ENCODE data around the gene RSPRY1. TPM values are rescaled to one million over a fixed set of nuclear protein-coding genes. Genes with fewer than 3 reads are reported as not detected.

The RSPRY1 gene
- total RNA-seq, 4 donors from 2014 or later = 27.9 to 77.7 (median 53.2) TPM

- intact Hi-C loops (cut with DNase I; ENCODE audit: low total_unique reads) = no loop called here
- H3K9me3 ChIP-seq = no peaks in the 10 kb centered on the region
- no peaks in the 10 kb centered on the region for H3K4me1 ChIP-seq
- H3K4me3 ChIP-seq = peak overlapping the region; percentile 68 to 91
- peak in 1 of 2 donors; percentile 36 for DNase-seq
- peak overlapping the region; percentile 84 to 87 for H3K27ac ChIP-seq
- no peaks in the 10 kb centered on the region for H3K27me3 ChIP-seq
- TF ChIP-seq CTCF (IDR thresholded peaks at IDR 0.05) (no peak), POLR2A (IDR thresholded peaks at IDR 0.05) (no peak)
- H3K36me3 ChIP-seq = no peaks in the 10 kb centered on the region
Observed at GRCh38 chr16:57245472-57246113, 59.5 kb downstream of the RSPRY1 start.

- H3K4me3 ChIP-seq = no peak overlapping the region
- no peak for TF ChIP-seq POLR2A (IDR thresholded peaks at IDR 0.05)
- no peak overlapping the region for H3K27ac ChIP-seq
- no peaks in the 10 kb centered on the region for H3K27me3 ChIP-seq
- no peaks in the 10 kb centered on the region for H3K9me3 ChIP-seq
- no peaks in the 10 kb centered on the region for H3K36me3 ChIP-seq
- no peaks in the 10 kb centered on the region for H3K4me1 ChIP-seq
- intact Hi-C loops (cut with DNase I; ENCODE audit: low total_unique reads) = no loop called here
- DNase-seq = no peak
Observed at GRCh38 chr16:57251352-57251751, 65.2 kb downstream of the RSPRY1 start.

- intact Hi-C loops (cut with DNase I; ENCODE audit: low total_unique reads) = no loop called here
- H3K4me3 ChIP-seq = no peak overlapping the region
- no peak overlapping the region for H3K27ac ChIP-seq
- H3K9me3 ChIP-seq = no peaks in the 10 kb centered on the region
- H3K4me1 ChIP-seq = no peaks in the 10 kb centered on the region
- no peak for TF ChIP-seq POLR2A (IDR thresholded peaks at IDR 0.05)
- TF ChIP-seq CTCF (IDR thresholded peaks at IDR 0.05) = no peak
- DNase-seq = no peak
- no peaks in the 10 kb centered on the region for H3K36me3 ChIP-seq
- H3K27me3 ChIP-seq = no peaks in the 10 kb centered on the region
Observed at GRCh38 chr16:57252148-57252721, 66.1 kb downstream of the RSPRY1 start.

GRCh38 chr16:57253466-57253865 lies 67.3 kb downstream of the RSPRY1 start:
- TF ChIP-seq POLR2A (IDR thresholded peaks at IDR 0.05) (no peak), CTCF (IDR thresholded peaks at IDR 0.05) (no peak)
- no peak for DNase-seq
- Histone ChIP-seq H3K36me3 (no peaks in the 10 kb centered on the region), H3K4me3 (no peak overlapping the region), H3K9me3 (no peaks in the 10 kb centered on the region), H3K4me1 (no peaks in the 10 kb centered on the region), H3K27ac (no peak overlapping the region), H3K27me3 (no peaks in the 10 kb centered on the region)
- intact Hi-C loops (cut with DNase I; ENCODE audit: low total_unique reads) = no loop called here

- intact Hi-C loops (cut with DNase I; ENCODE audit: low total_unique reads) = no loop called here
- Histone ChIP-seq H3K27me3 (no peaks in the 10 kb centered on the region), H3K4me3 (no peak overlapping the region), H3K36me3 (no peaks in the 10 kb centered on the region), H3K4me1 (no peaks in the 10 kb centered on the region), H3K27ac (no peak overlapping the region), H3K9me3 (no peaks in the 10 kb centered on the region)
- no peak for DNase-seq
- no peak for TF ChIP-seq POLR2A (IDR thresholded peaks at IDR 0.05)
Observed at GRCh38 chr16:57255686-57256415, 69.7 kb downstream of the RSPRY1 start.

Data from uterus (tissue), 4 donors.